KMS-11 (cell line): ENCODE measurements around the gene PLEKHA5.

ENCODE experiments used
- H2AFZ ChIP-seq: fragments of 200-600 bp; sonication (generic); 2 replicates; pipeline ENCODE4 v1.6.1; 2016; ENCODE audit warnings: antibody characterized with exemption, mixed run types, low read depth
- H3K27ac ChIP-seq: fragments of 200-600 bp; sonication (generic); 2 replicates; pipeline ENCODE4 v1.6.1; 2016; ENCODE audit warnings: mild to moderate bottlenecking, mixed run types
- H3K27me3 ChIP-seq: fragments of 200-600 bp; sonication (generic); 2 replicates; pipeline ENCODE4 v1.6.1; 2017; ENCODE audit warnings: mild to moderate bottlenecking, low read depth, mixed run types, moderate library complexity; ENCODE audit not compliant: insufficient read depth
- H3K36me3 ChIP-seq: fragments of 200-600 bp; sonication (generic); 2 replicates; pipeline ENCODE4 v1.6.1; 2017; ENCODE audit warnings: mild to moderate bottlenecking, mixed run types; ENCODE audit not compliant: insufficient read depth
- H3K4me1 ChIP-seq: fragments of 200-600 bp; sonication (generic); 2 replicates; pipeline ENCODE4 v1.6.1; 2016; ENCODE audit warnings: mild to moderate bottlenecking, low read depth, mixed run types; ENCODE audit not compliant: poor library complexity, severe bottlenecking
- H3K4me2 ChIP-seq: fragments of 200-600 bp; sonication (generic); 2 replicates; pipeline ENCODE4 v1.7.0; 2016; ENCODE audit warnings: mild to moderate bottlenecking, mixed run types
- H3K4me3 ChIP-seq: fragments of 200-600 bp; sonication (generic); IDR thresholded peaks from 2 replicates; pipeline ENCODE4 v1.6.1; 2017; ENCODE audit warnings: low read depth, low read length, mixed read lengths; ENCODE audit not compliant: insufficient read depth
- H3K79me2 ChIP-seq: fragments of 200-600 bp; sonication (generic); 2 replicates; pipeline ENCODE4 v1.6.1; 2016; ENCODE audit warnings: low read depth, mixed run types; ENCODE audit not compliant: insufficient read depth
- H3K9ac ChIP-seq: fragments of 200-600 bp; sonication (generic); 2 replicates; pipeline ENCODE4 v1.6.1; 2016; ENCODE audit warnings: mild to moderate bottlenecking, mixed run types
- H4K20me1 ChIP-seq: fragments of 200-600 bp; sonication (generic); 2 replicates; pipeline ENCODE4 v1.6.1; 2016; ENCODE audit warnings: mild to moderate bottlenecking, mixed run types; ENCODE audit not compliant: insufficient read depth
- TF ChIP-seq, protein P1 (sequence below): fragments of 200-600 bp; sonication (generic); conservative IDR thresholded peaks from 2 replicates; pipeline ENCODE4 v1.6.1; 2017; ENCODE audit warnings: low read depth, mild to moderate bottlenecking, antibody characterized with exemption, low read length, moderate library complexity, mixed read lengths

Gene PLEKHA5

DNA sequence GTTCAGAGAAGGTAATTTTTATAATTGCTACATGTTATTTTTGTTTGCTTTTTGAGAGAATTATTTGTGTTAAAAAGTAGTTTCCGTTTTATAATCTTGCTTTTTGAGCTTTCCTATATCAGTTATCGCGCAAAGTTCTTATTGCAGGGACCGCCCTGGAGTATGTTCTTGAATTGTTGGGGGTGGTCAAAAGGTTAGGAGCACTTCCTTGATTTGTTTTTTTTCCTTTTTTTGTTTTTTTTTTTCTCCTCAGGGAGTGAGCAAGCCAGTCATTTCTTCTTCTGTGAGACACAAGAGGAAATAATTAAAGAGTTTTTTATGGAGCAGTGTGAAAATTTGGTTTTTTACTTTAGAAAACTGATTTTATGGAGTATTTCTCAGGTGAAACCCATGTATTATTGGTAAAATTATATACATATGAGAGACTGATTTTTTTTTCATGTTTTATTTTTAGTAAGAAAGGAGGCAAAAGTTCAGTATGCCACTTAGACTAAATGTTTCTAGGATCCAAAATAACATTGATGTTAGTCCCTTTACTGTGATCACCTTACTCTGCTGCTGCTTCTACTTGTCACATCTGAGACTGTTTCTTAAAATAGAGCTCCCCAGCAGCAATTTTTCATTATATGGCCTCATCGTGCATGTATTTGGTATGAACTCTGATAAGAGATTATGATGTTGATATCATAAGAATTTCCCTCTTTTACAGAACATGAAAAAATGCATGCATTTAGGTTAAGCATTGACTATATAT lies 26.6 kb downstream of the PLEKHA5 start:
- no peaks in the 10 kb centered on the region for H4K20me1 ChIP-seq
- no peak overlapping the region for H3K4me2 ChIP-seq
- TF ChIP-seq, protein P1, sequence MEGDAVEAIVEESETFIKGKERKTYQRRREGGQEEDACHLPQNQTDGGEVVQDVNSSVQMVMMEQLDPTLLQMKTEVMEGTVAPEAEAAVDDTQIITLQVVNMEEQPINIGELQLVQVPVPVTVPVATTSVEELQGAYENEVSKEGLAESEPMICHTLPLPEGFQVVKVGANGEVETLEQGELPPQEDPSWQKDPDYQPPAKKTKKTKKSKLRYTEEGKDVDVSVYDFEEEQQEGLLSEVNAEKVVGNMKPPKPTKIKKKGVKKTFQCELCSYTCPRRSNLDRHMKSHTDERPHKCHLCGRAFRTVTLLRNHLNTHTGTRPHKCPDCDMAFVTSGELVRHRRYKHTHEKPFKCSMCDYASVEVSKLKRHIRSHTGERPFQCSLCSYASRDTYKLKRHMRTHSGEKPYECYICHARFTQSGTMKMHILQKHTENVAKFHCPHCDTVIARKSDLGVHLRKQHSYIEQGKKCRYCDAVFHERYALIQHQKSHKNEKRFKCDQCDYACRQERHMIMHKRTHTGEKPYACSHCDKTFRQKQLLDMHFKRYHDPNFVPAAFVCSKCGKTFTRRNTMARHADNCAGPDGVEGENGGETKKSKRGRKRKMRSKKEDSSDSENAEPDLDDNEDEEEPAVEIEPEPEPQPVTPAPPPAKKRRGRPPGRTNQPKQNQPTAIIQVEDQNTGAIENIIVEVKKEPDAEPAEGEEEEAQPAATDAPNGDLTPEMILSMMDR: no peak
- H2AFZ ChIP-seq: no peak overlapping the region
- H3K4me1 ChIP-seq: peaks cover 12% of the 10 kb centered on the region
- H3K36me3 ChIP-seq: no peaks in the 10 kb centered on the region
- no peak overlapping the region for H3K9ac ChIP-seq
- no peak overlapping the region for H3K27ac ChIP-seq
- no peak overlapping the region for H3K4me3 ChIP-seq
- no peaks in the 10 kb centered on the region for H3K27me3 ChIP-seq
- no peaks in the 10 kb centered on the region for H3K79me2 ChIP-seq

DNA sequence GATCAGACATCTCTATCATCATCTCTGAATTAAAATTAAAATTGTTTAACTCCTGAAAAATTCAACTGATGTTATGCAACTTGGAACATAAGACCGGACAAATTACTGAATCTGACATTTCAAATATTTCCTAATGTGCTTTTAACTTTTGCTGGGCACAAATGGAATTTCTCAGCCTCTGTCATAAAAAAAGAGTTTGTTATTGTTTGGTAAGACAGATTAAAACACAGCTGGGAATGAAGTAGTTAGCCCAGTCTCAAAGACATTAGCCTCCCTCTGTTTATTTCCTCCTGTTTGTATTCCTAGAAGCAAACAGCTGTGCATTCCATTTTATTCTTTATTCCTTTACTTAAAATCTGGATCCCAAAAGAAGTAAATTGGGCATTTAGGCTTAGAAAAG lies 29.4 kb downstream of the PLEKHA5 start:
- no peaks in the 10 kb centered on the region for H4K20me1 ChIP-seq
- H3K36me3 ChIP-seq: no peaks in the 10 kb centered on the region
- H3K4me1 ChIP-seq: no peaks in the 10 kb centered on the region
- no peak overlapping the region for H2AFZ ChIP-seq
- H3K79me2 ChIP-seq: no peaks in the 10 kb centered on the region
- H3K9ac ChIP-seq: no peak overlapping the region
- H3K4me3 ChIP-seq: no peak overlapping the region
- no peaks in the 10 kb centered on the region for H3K27me3 ChIP-seq
- TF ChIP-seq, protein P1: no peak
- no peak overlapping the region for H3K27ac ChIP-seq
- no peak overlapping the region for H3K4me2 ChIP-seq

DNA sequence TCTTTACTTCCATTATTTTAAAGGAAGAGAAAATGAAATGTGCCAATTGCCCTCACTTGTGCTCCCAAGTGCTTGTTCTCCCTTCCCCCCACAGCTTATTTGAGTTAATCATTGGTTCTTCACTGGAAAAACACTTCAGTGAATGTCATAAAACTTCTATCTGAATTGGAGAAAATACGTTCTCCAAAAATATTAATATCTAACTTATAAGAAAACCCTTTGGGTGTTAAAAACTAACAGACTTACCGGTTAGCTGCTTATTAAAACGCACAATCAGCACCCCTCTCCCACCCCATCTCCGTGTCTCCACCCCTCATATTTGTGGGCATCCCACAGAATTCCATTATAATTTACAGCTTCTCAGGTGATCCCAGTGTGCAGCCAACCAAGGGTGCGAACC lies 31.7 kb downstream of the PLEKHA5 start:
- Histone ChIP-seq H4K20me1 (no peaks in the 10 kb centered on the region), H3K9ac (no peak overlapping the region), H3K4me2 (no peak overlapping the region), H3K4me3 (no peak overlapping the region), H3K27me3 (no peaks in the 10 kb centered on the region), H3K4me1 (no peaks in the 10 kb centered on the region), H3K27ac (no peak overlapping the region), H3K36me3 (no peaks in the 10 kb centered on the region), H2AFZ (no peak overlapping the region), H3K79me2 (no peaks in the 10 kb centered on the region)
- TF ChIP-seq, protein P1: no peak

DNA sequence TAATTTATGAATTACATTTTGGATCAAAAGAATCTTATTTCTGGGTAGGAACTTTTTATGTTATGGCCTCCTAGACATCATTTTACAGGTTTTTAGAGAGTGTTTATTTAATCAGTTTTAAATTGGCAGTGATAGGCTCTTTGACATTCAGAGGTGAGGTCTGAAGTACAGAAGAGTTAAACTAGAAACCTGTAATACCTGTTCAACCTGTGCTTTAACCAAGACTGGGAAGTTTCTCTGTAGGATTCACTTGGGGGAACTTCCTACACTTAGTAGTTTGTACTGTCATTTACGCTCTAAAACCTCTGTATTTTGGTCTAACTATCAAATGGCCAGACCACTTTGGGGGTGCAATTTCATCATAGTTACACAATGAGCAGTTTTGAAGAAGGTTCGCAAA lies 35.9 kb downstream of the PLEKHA5 start:
- Histone ChIP-seq H3K4me3 (no peak overlapping the region), H4K20me1 (no peaks in the 10 kb centered on the region), H3K4me1 (no peaks in the 10 kb centered on the region), H3K27ac (no peak overlapping the region), H3K4me2 (no peak overlapping the region), H3K79me2 (no peaks in the 10 kb centered on the region), H2AFZ (no peak overlapping the region), H3K36me3 (no peaks in the 10 kb centered on the region), H3K9ac (no peak overlapping the region), H3K27me3 (no peaks in the 10 kb centered on the region)
- TF ChIP-seq, protein P1: no peak
